Measurements from ENCODE around the gene DLX2. TPM values are rescaled to one million over a fixed set of nuclear protein-coding genes. Genes with fewer than 3 reads are reported as not detected.
A peak's percentile ranks its signal among the peaks of the same experiment; 100 is the strongest.

The DLX2 gene
- total and polyA plus RNA-seq, 2 of the 13 experiments (the other 11 are each of a cell fraction or from before 2014, with no cell fraction given) = 0.07 to 0.15 TPM

GRCh38 chr2:172119089-172119488 is 16.4 kb upstream of the DLX2 start (continued):
- 0 out of 2 replicates have a peak, but pooled peaks have one; percentile 28 for TF ChIP-seq JUN (CRISPR knock-in tag; IDR thresholded peaks at IDR 0.05)
- TF ChIP-seq, protein P1, sequence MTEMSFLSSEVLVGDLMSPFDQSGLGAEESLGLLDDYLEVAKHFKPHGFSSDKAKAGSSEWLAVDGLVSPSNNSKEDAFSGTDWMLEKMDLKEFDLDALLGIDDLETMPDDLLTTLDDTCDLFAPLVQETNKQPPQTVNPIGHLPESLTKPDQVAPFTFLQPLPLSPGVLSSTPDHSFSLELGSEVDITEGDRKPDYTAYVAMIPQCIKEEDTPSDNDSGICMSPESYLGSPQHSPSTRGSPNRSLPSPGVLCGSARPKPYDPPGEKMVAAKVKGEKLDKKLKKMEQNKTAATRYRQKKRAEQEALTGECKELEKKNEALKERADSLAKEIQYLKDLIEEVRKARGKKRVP (CRISPR knock-in tag; IDR thresholded peaks at IDR 0.05) = peak in 1 of 2 experiments; percentile 85; a peak in 2 of 4 replicates
- no peak for TF ChIP-seq FOXK2 (IDR thresholded peaks at IDR 0.05)
- TF ChIP-seq FOXA3 (CRISPR knock-in tag; IDR thresholded peaks at IDR 0.05) = peak; percentile 49
- TF ChIP-seq CREB1 (IDR thresholded peaks at IDR 0.05) = no peak
- peak; percentile 54 for TF ChIP-seq CREB1 (CRISPR knock-in tag; IDR thresholded peaks at IDR 0.05)
- TF ChIP-seq TEAD2 (CRISPR knock-in tag; IDR thresholded peaks at IDR 0.05) = no peak
- TF ChIP-seq HOXA3 (CRISPR knock-in tag; IDR thresholded peaks at IDR 0.05) = no peak
- peak; percentile 64; the same call in 1 of the 2 replicates for TF ChIP-seq CEBPG (CRISPR knock-in tag; IDR thresholded peaks at IDR 0.05)
- TF ChIP-seq EP300 (IDR thresholded peaks at IDR 0.05; ENCODE audit: low read depth in 2 of 2, low read length in 2 of 2) = peak in 1 of 2 experiments; percentile 39; a peak in 1 of 4 replicates
- TF ChIP-seq EP300 (CRISPR knock-in tag; IDR thresholded peaks at IDR 0.05; ENCODE audit: borderline replicate concordance) = no peak
- TF ChIP-seq, protein P2, sequence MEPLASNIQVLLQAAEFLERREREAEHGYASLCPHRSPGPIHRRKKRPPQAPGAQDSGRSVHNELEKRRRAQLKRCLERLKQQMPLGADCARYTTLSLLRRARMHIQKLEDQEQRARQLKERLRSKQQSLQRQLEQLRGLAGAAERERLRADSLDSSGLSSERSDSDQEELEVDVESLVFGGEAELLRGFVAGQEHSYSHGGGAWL (CRISPR knock-in tag; IDR thresholded peaks at IDR 0.05) = no peak
- no peak for TF ChIP-seq TFDP1 (CRISPR knock-in tag; IDR thresholded peaks at IDR 0.05; ENCODE audit: borderline replicate concordance)
- TF ChIP-seq ARID3A (IDR thresholded peaks at IDR 0.05; ENCODE audit: low read depth, low read length) = peak; percentile 67
- TF ChIP-seq THRA (CRISPR knock-in tag; IDR thresholded peaks at IDR 0.05; ENCODE audit: borderline replicate concordance) = no peak
- TF ChIP-seq PPARG (CRISPR knock-in tag; conservative IDR thresholded peaks at IDR 0.05) = peak; percentile 28; the same call in 1 of the 2 replicates
- no peak for TF ChIP-seq POGZ (CRISPR knock-in tag; IDR thresholded peaks at IDR 0.05)
- TF ChIP-seq DNMT3B (CRISPR knock-in tag; conservative IDR thresholded peaks at IDR 0.05) = peak; percentile 42; the same call in 1 of the 2 replicates
- TF ChIP-seq, protein P3, sequence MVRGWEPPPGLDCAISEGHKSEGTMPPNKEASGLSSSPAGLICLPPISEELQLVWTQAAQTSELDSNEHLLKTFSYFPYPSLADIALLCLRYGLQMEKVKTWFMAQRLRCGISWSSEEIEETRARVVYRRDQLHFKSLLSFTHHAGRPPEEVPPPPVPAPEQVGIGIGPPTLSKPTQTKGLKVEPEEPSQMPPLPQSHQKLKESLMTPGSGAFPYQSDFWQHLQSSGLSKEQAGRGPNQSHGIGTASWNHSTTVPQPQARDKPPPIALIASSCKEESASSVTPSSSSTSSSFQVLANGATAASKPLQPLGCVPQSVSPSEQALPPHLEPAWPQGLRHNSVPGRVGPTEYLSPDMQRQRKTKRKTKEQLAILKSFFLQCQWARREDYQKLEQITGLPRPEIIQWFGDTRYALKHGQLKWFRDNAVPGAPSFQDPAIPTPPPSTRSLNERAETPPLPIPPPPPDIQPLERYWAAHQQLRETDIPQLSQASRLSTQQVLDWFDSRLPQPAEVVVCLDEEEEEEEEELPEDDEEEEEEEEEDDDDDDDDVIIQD (CRISPR knock-in tag; IDR thresholded peaks at IDR 0.05; ENCODE audit: low read depth) = no peak
- TF ChIP-seq SOX5 (CRISPR knock-in tag; IDR thresholded peaks at IDR 0.05; ENCODE audit: borderline replicate concordance) = peak; percentile 82; the same call in 1 of the 2 replicates
- TF ChIP-seq MTF1 (CRISPR knock-in tag; IDR thresholded peaks at IDR 0.05) = no peak
- TF ChIP-seq, protein P4, sequence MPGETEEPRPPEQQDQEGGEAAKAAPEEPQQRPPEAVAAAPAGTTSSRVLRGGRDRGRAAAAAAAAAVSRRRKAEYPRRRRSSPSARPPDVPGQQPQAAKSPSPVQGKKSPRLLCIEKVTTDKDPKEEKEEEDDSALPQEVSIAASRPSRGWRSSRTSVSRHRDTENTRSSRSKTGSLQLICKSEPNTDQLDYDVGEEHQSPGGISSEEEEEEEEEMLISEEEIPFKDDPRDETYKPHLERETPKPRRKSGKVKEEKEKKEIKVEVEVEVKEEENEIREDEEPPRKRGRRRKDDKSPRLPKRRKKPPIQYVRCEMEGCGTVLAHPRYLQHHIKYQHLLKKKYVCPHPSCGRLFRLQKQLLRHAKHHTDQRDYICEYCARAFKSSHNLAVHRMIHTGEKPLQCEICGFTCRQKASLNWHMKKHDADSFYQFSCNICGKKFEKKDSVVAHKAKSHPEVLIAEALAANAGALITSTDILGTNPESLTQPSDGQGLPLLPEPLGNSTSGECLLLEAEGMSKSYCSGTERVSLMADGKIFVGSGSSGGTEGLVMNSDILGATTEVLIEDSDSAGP (CRISPR knock-in tag; IDR thresholded peaks at IDR 0.05; ENCODE audit: borderline replicate concordance) = no peak
- peak; percentile 63 for TF ChIP-seq SAP130 (CRISPR knock-in tag; IDR thresholded peaks at IDR 0.05; ENCODE audit: low read depth)
- no peak for TF ChIP-seq ISX (CRISPR knock-in tag; conservative IDR thresholded peaks at IDR 0.05)
